ENCODE data around the gene CACNA1S.

CACNA1S gene

DNA sequence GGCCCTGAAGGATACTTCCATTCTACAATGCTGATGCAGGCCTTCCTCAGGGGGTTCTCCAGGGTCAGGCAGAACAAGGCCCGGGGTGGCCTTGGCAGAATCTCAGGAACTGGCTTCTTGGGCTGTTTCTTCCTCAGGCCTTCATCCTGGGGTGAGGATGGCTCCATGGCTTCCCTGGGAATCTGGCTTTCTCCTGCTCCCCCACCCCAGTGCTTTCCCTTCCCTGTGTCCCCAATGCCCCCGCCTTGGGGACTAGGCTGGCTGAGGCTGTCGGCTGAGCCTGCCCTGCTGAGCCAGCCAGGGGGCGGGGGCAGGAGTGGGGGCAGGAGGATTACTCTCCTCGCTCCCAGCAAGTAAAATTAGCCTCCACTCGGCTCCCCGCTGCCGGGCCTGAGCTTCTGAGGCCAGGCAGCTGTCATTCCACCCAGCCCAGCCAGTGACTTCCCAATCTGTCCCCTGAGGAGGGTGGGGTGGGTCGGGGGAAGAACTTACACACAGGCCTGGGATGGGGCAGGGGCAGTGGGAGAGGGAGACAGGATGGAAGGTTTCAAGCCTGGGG lies at the start of gene CACNA1S:
TSS of gene CACNA1S (minus strand) at position 254 of the 559 bp plus-strand sequence. CDS start at position 167, 87 bp downstream.
- TF ChIP-seq CTCF (IDR thresholded peaks at IDR 0.05; ENCODE audit: insufficient read depth, low read depth, low read length, missing control alignments): no peak
- DNase-seq (ENCODE audit: low read depth): no peak

DNA sequence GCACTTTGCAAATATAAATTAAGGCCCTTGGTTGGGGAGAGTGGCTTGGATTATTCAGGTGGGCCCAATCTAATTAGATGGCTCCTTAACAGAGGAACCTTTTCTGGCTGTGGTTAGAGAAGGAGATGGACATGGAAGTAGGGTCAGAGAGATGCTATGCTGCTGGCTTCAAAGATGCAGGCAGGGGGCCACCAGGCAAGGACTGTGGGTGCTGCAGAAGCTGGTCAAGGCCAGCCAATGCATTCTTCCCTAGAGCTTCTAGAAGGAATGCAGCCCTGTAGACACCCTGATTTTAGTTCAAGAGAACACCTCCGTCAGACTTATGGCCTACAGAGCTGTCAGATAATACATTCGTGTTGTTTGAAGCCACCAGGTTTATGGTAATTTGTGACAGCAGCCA lies 45.7 kb upstream of the CACNA1S start:
- H3K4me3 ChIP-seq (ENCODE audit: low read length): no peak overlapping the region
- DNase-seq (ENCODE audit: low read depth): no peak
- TF ChIP-seq CTCF (IDR thresholded peaks at IDR 0.05; ENCODE audit: insufficient read depth, low read depth, low read length, missing control alignments): no peak

More for the DNA sequence above, at the start of gene CACNA1S:
- H3K4me3 ChIP-seq (ENCODE audit: low read length): no peak within 1 kb of the TSS

DNA sequence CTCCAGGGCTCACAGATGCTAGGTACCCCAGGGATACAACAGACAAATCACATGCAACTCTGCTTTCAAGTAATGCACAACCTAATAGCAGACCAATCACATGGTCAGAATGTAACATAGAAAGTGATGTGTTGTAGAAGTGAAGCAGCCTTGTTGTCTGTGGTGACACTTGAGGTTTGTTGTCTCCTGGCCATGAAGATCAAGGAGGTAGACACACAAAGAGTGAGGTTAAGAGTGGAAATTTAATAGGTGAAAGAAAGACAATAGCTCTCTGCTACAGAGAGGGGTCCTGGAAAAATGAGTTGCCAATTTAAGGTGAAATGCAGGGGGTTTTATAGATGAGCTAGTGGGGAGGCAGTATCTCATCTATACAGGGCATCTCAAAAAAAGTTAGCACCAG lies 44.6 kb upstream of the CACNA1S start:
- H3K4me3 ChIP-seq (ENCODE audit: low read length): no peak overlapping the region
- no peak for TF ChIP-seq CTCF (IDR thresholded peaks at IDR 0.05; ENCODE audit: insufficient read depth, low read depth, low read length, missing control alignments)
- DNase-seq (ENCODE audit: low read depth): no peak

DNA sequence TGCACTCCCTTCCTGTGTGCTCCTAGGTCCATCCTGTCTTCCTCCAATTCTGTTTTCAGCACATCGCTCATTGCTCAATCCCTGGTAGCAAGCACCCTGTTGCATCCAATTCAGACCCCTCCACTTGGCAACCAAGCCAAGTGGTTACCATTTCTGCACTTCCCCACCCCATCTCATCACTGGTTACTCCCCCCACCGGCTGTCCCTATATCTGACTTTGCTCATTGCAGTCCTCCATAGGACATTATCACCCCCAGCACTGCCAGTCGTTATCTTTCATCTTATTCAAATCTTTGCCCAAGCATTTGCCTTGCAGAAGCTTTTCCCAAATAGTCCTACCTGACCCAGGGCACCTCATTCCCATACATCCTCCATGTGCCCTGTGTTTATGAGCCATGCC lies 44.1 kb upstream of the CACNA1S start:
- no peak for TF ChIP-seq CTCF (IDR thresholded peaks at IDR 0.05; ENCODE audit: insufficient read depth, low read depth, low read length, missing control alignments)
- DNase-seq (ENCODE audit: low read depth): no peak
- no peak overlapping the region for H3K4me3 ChIP-seq (ENCODE audit: low read length)

- H3K4me3 ChIP-seq (ENCODE audit: low read length): no peak overlapping the region
- no peak for TF ChIP-seq CTCF (IDR thresholded peaks at IDR 0.05; ENCODE audit: insufficient read depth, low read depth, low read length, missing control alignments)
- no peak for DNase-seq (ENCODE audit: low read depth)
Measured at GRCh38 chr1:201155354-201155753, 43.1 kb upstream of the CACNA1S start.

- no peak for TF ChIP-seq CTCF (IDR thresholded peaks at IDR 0.05; ENCODE audit: insufficient read depth, low read depth, low read length, missing control alignments)
- H3K4me3 ChIP-seq (ENCODE audit: low read length): peak within 1 kb of the TSS; percentile 77
- peak; percentile 94 for DNase-seq (ENCODE audit: low read depth)
Measured at GRCh38 chr1:201154389-201155165, 42.4 kb upstream of the CACNA1S start, which contains the start of gene TMEM9. Gene TMEM9 (minus strand): TSS chr1:201154474. CDS start chr1:201153923, 551 bp downstream.
